ENCODE data around the gene SREBF1.

SREBF1 gene

GRCh38 chr17:17836250-17836817, 452 bp downstream of the SREBF1 start:
- DNase-seq = peak; percentile 93
- no peak for TF ChIP-seq CTCF (IDR thresholded peaks at IDR 0.05; ENCODE audit: low read depth, low read length)
- H3K36me3 ChIP-seq = peaks cover 16% of the 10 kb centered on the region
- peaks cover 33% of the 10 kb centered on the region for H3K4me1 ChIP-seq
- peak overlapping the region; percentile 76 for H3K4me3 ChIP-seq (ENCODE audit: low read depth, low read length)
- H3K27me3 ChIP-seq = no peaks in the 10 kb centered on the region
- no peaks in the 10 kb centered on the region for H3K9me3 ChIP-seq

GRCh38 chr17:17835415-17836249, 1.2 kb downstream of the SREBF1 start:
- peaks cover 16% of the 10 kb centered on the region for H3K36me3 ChIP-seq
- no peaks in the 10 kb centered on the region for H3K9me3 ChIP-seq
- no peaks in the 10 kb centered on the region for H3K27me3 ChIP-seq
- peaks cover 28% of the 10 kb centered on the region for H3K4me1 ChIP-seq
- DNase-seq = no peak
- H3K4me3 ChIP-seq (ENCODE audit: low read depth, low read length) = peak overlapping the region; percentile 76
- TF ChIP-seq CTCF (IDR thresholded peaks at IDR 0.05; ENCODE audit: low read depth, low read length) = no peak

- no peaks in the 10 kb centered on the region for H3K27me3 ChIP-seq
- no peak for DNase-seq
- H3K4me3 ChIP-seq (ENCODE audit: low read depth, low read length) = peak overlapping the region; percentile 76
- peaks cover 16% of the 10 kb centered on the region for H3K36me3 ChIP-seq
- TF ChIP-seq CTCF (IDR thresholded peaks at IDR 0.05; ENCODE audit: low read depth, low read length) = no peak
- no peaks in the 10 kb centered on the region for H3K9me3 ChIP-seq
- peaks cover 28% of the 10 kb centered on the region for H3K4me1 ChIP-seq
Observed at GRCh38 chr17:17834974-17835373, 1.8 kb downstream of the SREBF1 start.

- no peak overlapping the region for H3K4me3 ChIP-seq (ENCODE audit: low read depth, low read length)
- DNase-seq = no peak
- peaks cover 16% of the 10 kb centered on the region for H3K36me3 ChIP-seq
- H3K27me3 ChIP-seq = no peaks in the 10 kb centered on the region
- H3K9me3 ChIP-seq = no peaks in the 10 kb centered on the region
- TF ChIP-seq CTCF (IDR thresholded peaks at IDR 0.05; ENCODE audit: low read depth, low read length) = no peak
- peaks cover 24% of the 10 kb centered on the region for H3K4me1 ChIP-seq
Observed at GRCh38 chr17:17833658-17834357, 3.0 kb downstream of the SREBF1 start.

- Histone ChIP-seq H3K36me3 (peaks cover 16% of the 10 kb centered on the region), H3K9me3 (no peaks in the 10 kb centered on the region)
Observed at GRCh38 chr17:17832032-17832363, 4.8 kb downstream of the SREBF1 start.

More at GRCh38 chr17:17832032-17832363, 4.8 kb downstream of the SREBF1 start:
- Histone ChIP-seq H3K4me3 (ENCODE audit: low read depth, low read length) (no peak overlapping the region), H3K27me3 (no peaks in the 10 kb centered on the region), H3K4me1 (peaks cover 13% of the 10 kb centered on the region)
- no peak for TF ChIP-seq CTCF (IDR thresholded peaks at IDR 0.05; ENCODE audit: low read depth, low read length)
- no peak for DNase-seq

Data from BE2C (cell line).